ELR (cell line): ENCODE results near the gene ARHGAP22.
A peak's percentile ranks its signal among the peaks of the same experiment; 100 is the strongest.

Experiments
- DNase-seq: peaks from one replicate; pipeline ENCODE4 v3.0.0-alpha.2; 2015; ENCODE audit warnings: low read depth

ARHGAP22 gene

DNA sequence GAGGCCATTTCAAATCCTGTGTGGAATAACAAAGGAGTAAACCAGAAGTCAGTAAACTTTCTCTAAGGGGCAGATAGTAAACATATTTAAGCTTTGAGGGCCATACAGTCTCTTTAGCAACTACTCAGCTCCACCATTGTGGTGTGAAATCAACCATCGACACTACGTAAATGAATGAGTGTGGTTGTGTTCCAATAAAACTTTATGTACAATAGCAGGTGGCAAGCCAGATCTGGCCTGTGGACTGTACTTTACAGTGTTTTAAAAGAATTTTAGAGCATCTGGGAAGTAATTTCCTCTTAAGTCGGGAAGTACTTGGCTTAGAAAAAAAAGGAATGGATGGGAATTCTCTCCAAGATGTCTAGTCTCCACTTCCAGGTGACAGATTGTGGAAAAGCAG is 71.3 kb downstream of the ARHGAP22 start:
- no peak for DNase-seq

DNA sequence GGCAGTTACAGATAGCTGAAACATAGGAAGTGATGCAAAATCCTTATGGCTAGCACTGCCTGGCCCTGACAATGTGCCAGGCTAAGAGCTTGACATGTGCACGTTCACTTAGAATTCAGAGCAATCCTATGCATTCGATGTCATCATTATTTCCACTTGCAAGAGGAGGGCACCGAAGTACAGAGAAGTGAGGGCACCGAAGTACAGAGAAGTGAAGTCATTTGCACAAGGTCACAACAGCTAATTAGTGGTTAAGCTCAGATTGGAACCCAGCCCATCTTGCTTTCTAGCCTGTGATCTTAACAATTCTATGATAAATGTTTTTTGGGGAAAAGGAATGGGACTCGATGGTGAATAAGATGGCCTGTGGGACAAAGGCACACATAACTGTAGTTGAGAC is 73.4 kb downstream of the ARHGAP22 start:
- DNase-seq: no peak

DNA sequence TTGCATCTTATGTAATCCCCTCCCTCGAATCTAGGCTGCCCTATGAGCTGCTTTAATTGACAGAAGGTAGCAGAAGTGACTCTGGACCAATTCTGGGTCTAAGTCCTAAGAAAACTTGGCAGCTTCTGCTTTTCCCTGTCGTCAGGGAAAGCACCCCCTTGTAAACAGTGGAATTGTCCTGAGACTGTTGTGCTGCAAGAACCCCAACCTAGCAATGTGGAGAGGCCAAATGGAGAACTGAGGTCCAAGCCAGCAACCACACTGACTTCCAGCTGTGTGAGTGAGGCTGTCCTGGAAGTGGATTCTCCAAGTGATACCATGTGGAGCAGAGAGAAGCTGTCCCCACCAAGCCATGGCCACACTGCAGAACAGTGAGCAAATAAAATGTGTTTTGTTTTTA is 75.5 kb downstream of the ARHGAP22 start:
- DNase-seq: no peak

DNA sequence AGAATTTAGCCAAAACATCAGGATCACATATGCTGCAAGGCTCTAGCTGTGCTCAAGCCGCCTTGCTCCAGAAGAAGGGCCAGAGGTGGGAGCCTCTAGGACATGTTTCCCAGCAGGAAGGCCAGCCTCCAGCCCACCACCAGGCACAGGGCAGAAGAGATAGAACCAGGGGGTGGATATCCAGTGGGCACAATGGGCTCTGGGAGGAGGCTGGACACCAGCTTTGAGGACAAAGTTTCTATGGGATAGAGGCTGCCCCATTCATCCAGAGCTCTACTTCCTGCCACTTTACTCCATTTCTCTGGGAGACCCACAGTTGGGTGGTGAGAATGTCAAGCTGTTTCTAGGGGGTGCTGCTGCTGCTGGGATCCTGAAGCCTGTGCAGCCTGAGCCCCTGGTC is 77.1 kb downstream of the ARHGAP22 start:
- DNase-seq: no peak

- no peak for DNase-seq
Observed at GRCh38 chr10:48526846-48527505, 77.9 kb downstream of the ARHGAP22 start.

DNA sequence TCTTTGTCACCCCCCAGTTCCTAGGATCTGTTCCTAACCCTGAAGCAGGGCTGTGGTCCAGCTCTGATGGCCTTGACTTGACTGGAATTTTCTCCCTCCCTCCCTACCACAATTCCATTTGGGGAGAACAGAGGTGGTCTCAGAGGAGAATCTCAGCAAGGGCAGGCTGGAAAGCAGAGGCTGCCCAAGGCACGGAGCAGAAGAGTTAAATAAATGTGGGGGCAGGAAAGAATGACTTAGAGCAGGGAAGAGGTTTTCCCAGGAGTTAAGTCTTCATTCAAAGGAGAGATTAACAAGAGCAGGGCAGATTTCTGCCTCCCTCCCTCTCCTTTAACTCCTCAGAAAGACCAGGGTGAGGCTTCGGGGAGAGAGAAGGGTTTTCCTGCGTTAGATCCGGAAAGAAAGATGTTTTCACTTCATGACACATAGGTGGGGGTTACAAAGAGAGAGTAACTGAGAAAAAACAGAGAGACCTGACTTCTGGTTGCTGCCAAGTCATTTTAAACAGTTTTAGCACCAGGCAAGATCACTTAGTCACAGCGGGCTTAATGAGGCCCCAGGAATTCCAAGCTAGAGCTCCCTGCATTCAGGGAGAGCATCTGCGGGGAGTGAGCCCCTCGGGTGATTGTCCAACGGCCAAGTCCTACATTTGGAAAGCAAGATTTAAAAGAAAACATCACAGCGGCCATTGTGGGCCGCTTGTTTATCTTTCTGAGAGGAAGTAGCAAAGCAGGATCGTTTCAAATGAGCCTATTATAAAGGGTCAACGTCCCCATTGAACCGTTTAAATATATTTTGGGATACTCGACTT is 78.7 kb downstream of the ARHGAP22 start:
- peak; percentile 86 for DNase-seq

- no peak for DNase-seq
Observed at GRCh38 chr10:48525113-48525512, 79.8 kb downstream of the ARHGAP22 start.

- peak; percentile 51 for DNase-seq
Observed at GRCh38 chr10:48523820-48524758, 80.8 kb downstream of the ARHGAP22 start.

GRCh38 chr10:48523212-48523819 is 81.6 kb downstream of the ARHGAP22 start:
- DNase-seq: peak; percentile 82

DNA sequence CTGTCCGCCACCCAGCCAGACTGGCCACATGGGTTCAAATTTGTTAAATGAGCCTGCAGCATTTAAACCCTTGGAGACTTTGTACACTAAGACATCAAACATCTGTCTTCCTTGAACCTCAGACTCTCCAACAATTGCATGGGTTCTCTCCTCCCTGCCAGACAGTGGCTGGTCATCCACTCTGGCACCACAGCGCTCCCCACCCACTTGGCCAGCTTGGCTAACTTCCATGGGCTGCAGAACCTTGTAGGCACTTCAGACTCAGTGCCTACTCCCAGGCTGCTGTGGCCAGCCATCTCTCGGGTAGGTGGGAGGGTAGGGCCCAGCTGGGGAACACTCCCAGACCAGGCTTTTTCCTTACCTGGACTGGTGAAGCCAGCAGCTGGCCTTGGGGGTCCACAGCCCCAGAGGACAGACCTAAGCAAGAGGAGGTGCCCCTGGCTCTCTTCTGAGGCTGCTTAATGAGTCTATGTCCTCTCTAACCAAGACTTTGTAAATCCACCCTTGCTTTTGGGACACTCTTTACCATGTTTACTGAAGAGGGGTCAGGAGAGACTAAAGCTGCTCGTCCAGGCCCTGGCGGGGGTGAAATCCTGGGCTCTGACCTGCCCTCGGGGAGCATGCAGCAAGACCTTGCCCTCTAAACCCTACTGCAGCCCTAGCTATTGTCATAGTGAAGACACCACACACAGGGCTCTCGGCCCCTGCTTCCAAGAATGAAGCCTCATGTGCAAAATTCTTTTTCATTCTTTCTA is 82.7 kb downstream of the ARHGAP22 start:
- DNase-seq: no peak

GRCh38 chr10:48520594-48520993 is 84.3 kb downstream of the ARHGAP22 start:
- no peak for DNase-seq

DNA sequence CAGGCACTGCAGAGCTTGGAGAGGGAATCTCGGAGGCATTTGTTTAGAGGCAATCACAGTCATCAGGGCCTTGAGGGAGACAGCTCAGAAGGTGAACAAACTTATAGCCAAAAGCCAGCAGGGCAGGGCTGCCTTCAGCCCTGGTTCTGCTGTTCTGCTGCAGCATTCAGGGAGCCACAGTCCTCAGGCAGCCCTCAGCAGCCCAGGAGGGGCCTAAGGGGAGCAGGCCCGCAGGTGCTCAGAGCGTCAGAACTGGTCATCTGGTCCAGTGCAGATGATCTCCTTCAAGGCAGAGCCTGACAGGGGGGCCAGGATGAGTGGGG is 84.7 kb downstream of the ARHGAP22 start:
- DNase-seq: no peak

- no peak for DNase-seq
Observed at GRCh38 chr10:48519481-48520183, 85.2 kb downstream of the ARHGAP22 start.

DNA sequence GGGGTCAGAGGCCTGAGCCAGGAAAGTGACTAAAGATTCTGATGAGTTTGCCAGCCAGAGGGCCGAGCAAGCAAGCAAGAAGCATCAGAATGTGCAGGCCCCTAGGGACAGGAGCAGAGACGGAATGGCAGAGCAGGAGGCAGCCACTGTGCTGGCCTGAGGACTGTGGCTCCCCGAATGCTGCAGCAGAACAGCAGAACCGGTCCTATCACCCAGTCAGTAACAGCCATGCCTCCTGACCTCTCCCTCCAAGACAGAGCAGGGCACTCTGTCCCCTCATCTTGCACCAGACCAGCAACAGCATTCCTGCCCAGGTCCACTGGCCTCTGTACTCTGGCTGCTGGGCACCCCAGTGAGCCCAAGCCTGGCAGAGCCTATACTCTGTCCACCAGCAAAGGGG is 85.9 kb downstream of the ARHGAP22 start:
- DNase-seq: no peak

DNA sequence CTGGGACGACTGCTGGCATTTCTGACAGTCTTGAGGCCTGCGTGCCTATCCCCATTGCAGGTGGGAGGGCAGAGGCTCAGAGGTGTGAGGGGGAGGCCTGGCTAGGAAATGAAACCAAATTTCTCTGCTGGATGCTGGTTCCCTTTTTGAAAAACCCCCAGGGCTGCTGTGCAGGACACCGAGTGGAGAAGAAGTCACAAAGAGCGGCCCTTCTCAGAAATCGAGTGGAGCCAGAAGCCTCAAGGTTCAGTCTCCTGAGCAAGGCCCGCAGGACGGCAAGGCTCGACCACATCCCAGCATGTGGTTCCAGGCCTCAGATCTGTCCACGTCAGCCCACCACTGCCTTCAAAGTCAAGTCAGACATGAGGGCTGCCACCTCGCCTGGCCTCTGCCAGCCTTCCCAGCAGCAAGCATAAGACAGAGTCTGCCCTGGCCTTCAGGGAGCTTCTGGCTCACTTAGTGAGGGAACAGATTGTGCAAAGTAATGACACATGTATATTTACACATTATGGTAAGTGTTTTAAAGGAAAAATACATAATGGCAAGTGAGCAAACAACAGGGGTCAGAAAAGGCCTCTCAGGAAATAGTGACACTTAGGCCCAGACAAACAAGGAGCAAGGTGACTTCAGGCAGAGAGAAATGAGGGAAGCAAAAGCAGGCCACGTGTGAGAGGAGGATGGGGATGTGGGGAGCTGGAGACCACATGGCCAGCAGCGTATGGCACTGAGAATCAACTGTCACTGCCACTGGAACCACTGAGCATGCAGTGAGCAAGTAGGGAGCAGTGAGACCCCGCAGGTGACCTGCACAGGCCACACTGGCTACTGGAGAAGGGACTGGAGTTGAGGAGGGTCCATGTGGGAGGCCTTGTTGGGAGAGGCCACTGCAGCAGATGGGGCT is 86.7 kb downstream of the ARHGAP22 start:
- no peak for DNase-seq

DNA sequence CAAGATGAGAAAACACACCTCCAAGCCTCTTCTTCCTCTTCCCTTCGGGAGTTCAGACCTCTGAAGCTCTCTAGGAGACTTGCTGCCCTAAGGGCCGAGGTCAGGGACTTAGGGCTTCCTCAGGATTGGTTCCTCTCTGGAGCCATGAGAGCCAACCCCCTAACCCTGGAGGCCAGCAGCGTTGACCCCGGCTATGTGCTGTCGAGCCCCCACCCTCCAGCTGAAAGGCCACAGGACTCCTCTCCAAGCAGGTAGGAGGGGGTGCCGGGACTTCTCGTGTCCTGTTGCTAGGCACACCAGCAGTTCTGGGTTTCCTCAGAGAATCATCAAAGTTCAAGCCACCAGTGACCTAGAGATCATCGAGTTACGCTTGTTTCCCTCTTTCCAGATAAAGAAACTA is 87.4 kb downstream of the ARHGAP22 start:
- no peak for DNase-seq

GRCh38 chr10:48516911-48517310 is 88.0 kb downstream of the ARHGAP22 start:
- DNase-seq: no peak

GRCh38 chr10:48514916-48515315 is 90.0 kb downstream of the ARHGAP22 start:
- no peak for DNase-seq

DNA sequence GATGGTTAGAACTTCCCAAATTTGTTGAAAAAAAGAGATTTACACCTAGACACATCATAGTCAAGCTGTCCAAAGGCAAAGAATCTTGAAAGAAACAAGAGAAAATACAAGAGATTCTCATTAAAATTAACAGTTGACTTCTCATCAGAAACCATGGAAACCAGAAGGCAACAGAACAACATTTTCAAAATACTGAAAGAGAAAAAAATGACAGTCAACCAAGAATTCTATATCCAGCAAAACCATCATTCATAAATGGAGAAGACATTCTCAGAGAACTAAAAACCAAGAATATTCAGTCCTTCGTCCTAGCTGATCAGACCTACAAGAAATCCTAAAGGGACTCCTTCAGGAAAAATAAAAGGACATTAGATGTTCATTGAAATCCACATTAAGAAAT is 90.6 kb downstream of the ARHGAP22 start:
- no peak for DNase-seq

DNA sequence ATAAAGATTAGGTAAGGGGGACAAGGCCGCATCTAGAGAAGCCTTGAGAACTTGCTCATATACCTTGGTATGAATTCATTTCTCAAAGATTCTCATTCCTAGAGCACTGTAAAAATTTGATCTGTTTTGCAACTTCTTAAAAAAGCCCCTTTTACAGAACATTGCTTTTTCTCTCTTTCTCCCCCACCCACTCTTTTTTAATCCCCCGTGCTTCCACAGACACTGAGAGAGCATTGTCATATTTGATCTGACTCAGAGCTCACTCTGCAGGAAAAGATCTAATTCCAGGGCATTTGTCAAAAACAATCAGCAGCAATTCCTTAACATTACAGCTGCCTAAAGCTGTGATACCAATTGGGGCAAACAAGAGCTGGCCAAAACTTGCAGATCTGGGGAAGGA is 92.0 kb downstream of the ARHGAP22 start:
- DNase-seq: no peak
